NB4 (cell line): ENCODE measurements around the gene SPTBN2.

Source experiments
- DNase-seq: peaks from one replicate; pipeline ENCODE4 v3.0.0; 2010; ENCODE audit warnings: low read depth
- H3K4me3 ChIP-seq: one replicate; pipeline ENCODE4 v1.5.1; 2011; ENCODE audit warnings: mild to moderate bottlenecking, low read depth, low read length, moderate library complexity
- CTCF ChIP-seq: IDR thresholded peaks from one replicate; pipeline ENCODE4 v1.5.1; 2012; ENCODE audit warnings: low read depth, low read length
- MAX ChIP-seq: IDR thresholded peaks from 2 replicates; pipeline ENCODE4 v1.6.1; 2011; ENCODE audit warnings: low read depth, low read length
- MYC ChIP-seq: IDR thresholded peaks from 2 replicates; pipeline ENCODE4 v1.6.1; 2011; ENCODE audit warnings: low read depth, low read length
- POLR2A ChIP-seq: IDR thresholded peaks from 2 replicates; pipeline ENCODE4 v1.6.1; 2011; ENCODE audit warnings: mild to moderate bottlenecking; ENCODE audit not compliant: insufficient read length; ENCODE audit errors: extremely low read depth

The SPTBN2 gene

GRCh38 chr11:66722745-66723651 lies 6.0 kb downstream of the SPTBN2 start:
- H3K4me3 ChIP-seq = no peak overlapping the region
- DNase-seq = no peak
- TF ChIP-seq POLR2A = no peak
- TF ChIP-seq MYC = no peak

- no peak for DNase-seq
These were observed 7.1 kb downstream of the SPTBN2 start for GRCh38 chr11:66721939-66722338.

GRCh38 chr11:66720899-66721470 lies 8.0 kb downstream of the SPTBN2 start:
- DNase-seq = no peak
- no peak overlapping the region for H3K4me3 ChIP-seq
- TF ChIP-seq CTCF = no peak
- no peak for TF ChIP-seq MAX
- no peak for TF ChIP-seq MYC
- no peak for TF ChIP-seq POLR2A

More at GRCh38 chr11:66721939-66722338, 7.1 kb downstream of the SPTBN2 start:
- TF ChIP-seq CTCF = no peak
- no peak for TF ChIP-seq POLR2A
- TF ChIP-seq MYC = no peak
- no peak for TF ChIP-seq MAX
- H3K4me3 ChIP-seq = no peak overlapping the region

- peak; percentile 82 for TF ChIP-seq MAX
- peak; percentile 57; the same call in 1 of the 2 replicates for TF ChIP-seq MYC
- TF ChIP-seq POLR2A = peak; percentile 87
- no peak for TF ChIP-seq CTCF
- peak; percentile 89 for DNase-seq
These were observed 8.7 kb downstream of the SPTBN2 start for GRCh38 chr11:66720223-66720898.

GRCh38 chr11:66719111-66719872 lies 9.7 kb downstream of the SPTBN2 start:
- no peak for DNase-seq
- H3K4me3 ChIP-seq = no peak overlapping the region
- TF ChIP-seq POLR2A (no peak), CTCF (no peak), MAX (no peak), MYC (no peak)

More at GRCh38 chr11:66720223-66720898, 8.7 kb downstream of the SPTBN2 start:
- peak overlapping the region; percentile 27 for H3K4me3 ChIP-seq
